ENCODE data around the gene SLC37A3. TPM values are rescaled to one million over a fixed set of nuclear protein-coding genes. Genes with fewer than 3 reads are reported as not detected.

Gene SLC37A3
- total RNA-seq, 1 experiment from 2014 or later = 25.5 TPM

GRCh38 chr7:140317597-140317996, 80.7 kb downstream of the SLC37A3 start:
- Mint-ChIP-seq H3K36me3 (ENCODE audit: insufficient read depth, unreplicated experiment) (no peaks in the 10 kb centered on the region), H3K27me3 (ENCODE audit: insufficient read depth, unreplicated experiment) (no peaks in the 10 kb centered on the region), H3K4me1 (ENCODE audit: insufficient read depth, unreplicated experiment) (peaks cover 32% of the 10 kb centered on the region), H3K9me3 (ENCODE audit: unreplicated experiment) (peaks cover 12% of the 10 kb centered on the region), H3K27ac (ENCODE audit: low read depth, unreplicated experiment) (no peak overlapping the region), H3K4me3 (ENCODE audit: unreplicated experiment) (no peak overlapping the region)
- ChIA-PET POLR2A (interaction anchor here (0.7 to 3.7 kb wide), 3 partner anchors 66 to 586 kb away, joined by 3 to 97 read pairs (median 3); partner anchors contain the start of gene KDM7A), CTCF (interaction anchor here (0.6 to 3.5 kb wide), 4 partner anchors 8 to 140 kb away, joined by 3 to 22 read pairs (median 5); no protein-coding TSS in a partner anchor)
- TF ChIP-seq, protein P1, sequence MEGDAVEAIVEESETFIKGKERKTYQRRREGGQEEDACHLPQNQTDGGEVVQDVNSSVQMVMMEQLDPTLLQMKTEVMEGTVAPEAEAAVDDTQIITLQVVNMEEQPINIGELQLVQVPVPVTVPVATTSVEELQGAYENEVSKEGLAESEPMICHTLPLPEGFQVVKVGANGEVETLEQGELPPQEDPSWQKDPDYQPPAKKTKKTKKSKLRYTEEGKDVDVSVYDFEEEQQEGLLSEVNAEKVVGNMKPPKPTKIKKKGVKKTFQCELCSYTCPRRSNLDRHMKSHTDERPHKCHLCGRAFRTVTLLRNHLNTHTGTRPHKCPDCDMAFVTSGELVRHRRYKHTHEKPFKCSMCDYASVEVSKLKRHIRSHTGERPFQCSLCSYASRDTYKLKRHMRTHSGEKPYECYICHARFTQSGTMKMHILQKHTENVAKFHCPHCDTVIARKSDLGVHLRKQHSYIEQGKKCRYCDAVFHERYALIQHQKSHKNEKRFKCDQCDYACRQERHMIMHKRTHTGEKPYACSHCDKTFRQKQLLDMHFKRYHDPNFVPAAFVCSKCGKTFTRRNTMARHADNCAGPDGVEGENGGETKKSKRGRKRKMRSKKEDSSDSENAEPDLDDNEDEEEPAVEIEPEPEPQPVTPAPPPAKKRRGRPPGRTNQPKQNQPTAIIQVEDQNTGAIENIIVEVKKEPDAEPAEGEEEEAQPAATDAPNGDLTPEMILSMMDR (IDR thresholded peaks at IDR 0.05; ENCODE audit: unreplicated experiment) = no peak
- DNase-seq (ENCODE audit: unreplicated experiment) = no peak
- BruUV-seq (replicated peaks) = no TSS peak
- intact Hi-C loops (cut with micrococcal nuclease) = no loop called here

GRCh38 chr7:140316165-140316661, 82.1 kb downstream of the SLC37A3 start:
- H3K9me3 Mint-ChIP-seq (ENCODE audit: unreplicated experiment) = peaks cover 21% of the 10 kb centered on the region
- no peaks in the 10 kb centered on the region for H3K36me3 Mint-ChIP-seq (ENCODE audit: insufficient read depth, unreplicated experiment)
- peak; percentile 80 for DNase-seq (ENCODE audit: unreplicated experiment)
- POLR2A ChIA-PET = interaction anchor here (0.5 to 3.7 kb wide), 17 partner anchors 9 to 865 kb away, joined by 3 to 97 read pairs (median 3); partner anchors contain the start of genes KDM7A and MKRN1
- H3K27ac Mint-ChIP-seq (ENCODE audit: low read depth, unreplicated experiment) = peak overlapping the region; percentile 95
- peaks cover 32% of the 10 kb centered on the region for H3K4me1 Mint-ChIP-seq (ENCODE audit: insufficient read depth, unreplicated experiment)
- TF ChIP-seq, protein P1 (IDR thresholded peaks at IDR 0.05; ENCODE audit: unreplicated experiment) = no peak
- intact Hi-C loops (cut with micrococcal nuclease) = no loop called here
- BruUV-seq (replicated peaks) = no TSS peak
- no peaks in the 10 kb centered on the region for H3K27me3 Mint-ChIP-seq (ENCODE audit: insufficient read depth, unreplicated experiment)
- CTCF ChIA-PET = interaction anchor here (0.7 to 3.5 kb wide), 10 partner anchors 9 to 381 kb away, joined by 3 to 22 read pairs (median 5); no protein-coding TSS in a partner anchor
- H3K4me3 Mint-ChIP-seq (ENCODE audit: unreplicated experiment) = peak overlapping the region; percentile 71

GRCh38 chr7:140315498-140316164, 82.7 kb downstream of the SLC37A3 start:
- ChIA-PET POLR2A (interaction anchor here (0.6 to 3.7 kb wide), 13 partner anchors 9 to 252 kb away, joined by 3 to 97 read pairs (median 4); partner anchors contain the start of genes KDM7A and MKRN1), CTCF (interaction anchor here (0.7 to 3.5 kb wide), 8 partner anchors 8 to 382 kb away, joined by 3 to 22 read pairs (median 4); no protein-coding TSS in a partner anchor)

More at GRCh38 chr7:140315498-140316164, 82.7 kb downstream of the SLC37A3 start:
- H3K27me3 Mint-ChIP-seq (ENCODE audit: insufficient read depth, unreplicated experiment) = no peaks in the 10 kb centered on the region
- TSS peak; percentile 60 for BruUV-seq (replicated peaks)
- peaks cover 21% of the 10 kb centered on the region for H3K9me3 Mint-ChIP-seq (ENCODE audit: unreplicated experiment)
- H3K27ac Mint-ChIP-seq (ENCODE audit: low read depth, unreplicated experiment) = peak overlapping the region; percentile 95
- H3K4me1 Mint-ChIP-seq (ENCODE audit: insufficient read depth, unreplicated experiment) = peaks cover 32% of the 10 kb centered on the region
- intact Hi-C loops (cut with micrococcal nuclease) = no loop called here
- TF ChIP-seq, protein P1 (IDR thresholded peaks at IDR 0.05; ENCODE audit: unreplicated experiment) = no peak
- DNase-seq (ENCODE audit: unreplicated experiment) = no peak
- peak overlapping the region; percentile 71 for H3K4me3 Mint-ChIP-seq (ENCODE audit: unreplicated experiment)
- H3K36me3 Mint-ChIP-seq (ENCODE audit: insufficient read depth, unreplicated experiment) = no peaks in the 10 kb centered on the region
